ENCODE measurements around the gene MTFR1L. TPM values are rescaled to one million over a fixed set of nuclear protein-coding genes. Genes with fewer than 3 reads are reported as not detected.

MTFR1L gene
- polyA plus RNA-seq, 1 experiment, result 65.8 TPM

- no peak for DNase-seq (ENCODE audit: low read depth, low spot score)
- Histone ChIP-seq H3K27me3 (ENCODE audit: control insufficient read depth, insufficient read depth, low read length) (no peaks in the 10 kb centered on the region), H3K9me3 (ENCODE audit: control insufficient read depth, insufficient read depth, low read length) (no peaks in the 10 kb centered on the region; the same call in 1 of the 2 replicates), H3K4me3 (ENCODE audit: low read depth, low read length) (no peak overlapping the region), H3K27ac (ENCODE audit: low read depth, low read length) (no peak overlapping the region)
- no peak for TF ChIP-seq CTCF (IDR thresholded peaks at IDR 0.05; ENCODE audit: low read depth, low read length)
- ChIA-PET POLR2A (no interaction called here), CTCF (interaction anchor here (1.1 kb wide), 1 partner anchor 41 kb away, joined by 3 read pairs; no protein-coding TSS in a partner anchor)
Measured at GRCh38 chr1:25854554-25854953, 34.8 kb downstream of the MTFR1L start.

GRCh38 chr1:25856856-25857255 is 37.1 kb downstream of the MTFR1L start:
- Histone ChIP-seq H3K4me3 (ENCODE audit: low read depth, low read length) (no peak overlapping the region), H3K9me3 (ENCODE audit: control insufficient read depth, insufficient read depth, low read length) (no peaks in the 10 kb centered on the region; the same call in 1 of the 2 replicates), H3K27ac (ENCODE audit: low read depth, low read length) (no peak overlapping the region), H3K27me3 (ENCODE audit: control insufficient read depth, insufficient read depth, low read length) (no peaks in the 10 kb centered on the region)
- ChIA-PET CTCF (interaction anchor here (0.6 kb wide), 1 partner anchor 276 kb away, joined by 3 read pairs; no protein-coding TSS in a partner anchor), POLR2A (interaction anchor here (1.5 kb wide), 1 partner anchor 37 kb away, joined by 5 read pairs; the partner anchor contains the start of gene MTFR1L)
- TF ChIP-seq CTCF (IDR thresholded peaks at IDR 0.05; ENCODE audit: low read depth, low read length), result no peak
- DNase-seq (ENCODE audit: low read depth, low spot score), result no peak

- POLR2A ChIA-PET, result no interaction called here
- Histone ChIP-seq H3K27me3 (ENCODE audit: control insufficient read depth, insufficient read depth, low read length) (no peaks in the 10 kb centered on the region), H3K4me3 (ENCODE audit: low read depth, low read length) (peak overlapping the region; percentile 82), H3K9me3 (ENCODE audit: control insufficient read depth, insufficient read depth, low read length) (no peaks in the 10 kb centered on the region; the same call in 1 of the 2 replicates), H3K27ac (ENCODE audit: low read depth, low read length) (no peak overlapping the region)
- TF ChIP-seq CTCF (IDR thresholded peaks at IDR 0.05; ENCODE audit: low read depth, low read length), result no peak
- CTCF ChIA-PET, result no interaction called here
- no peak for DNase-seq (ENCODE audit: low read depth, low spot score)
Measured at GRCh38 chr1:25858494-25858893, 38.7 kb downstream of the MTFR1L start.

- Histone ChIP-seq H3K9me3 (ENCODE audit: control insufficient read depth, insufficient read depth, low read length) (no peaks in the 10 kb centered on the region; the same call in 1 of the 2 replicates), H3K4me3 (ENCODE audit: low read depth, low read length) (peak within 1 kb of the TSS; percentile 82), H3K27me3 (ENCODE audit: control insufficient read depth, insufficient read depth, low read length) (no peaks in the 10 kb centered on the region), H3K27ac (ENCODE audit: low read depth, low read length) (peak within 1 kb of the TSS; percentile 77)
- peak; percentile 66 for DNase-seq (ENCODE audit: low read depth, low spot score)
- CTCF ChIA-PET, result no interaction called here
- POLR2A ChIA-PET, result interaction anchor here (0.6 to 1.4 kb wide), 2 partner anchors 16 to 33 kb away, joined by 3 to 4 read pairs; partner anchors contain the start of gene PAQR7
- no peak for TF ChIP-seq CTCF (IDR thresholded peaks at IDR 0.05; ENCODE audit: low read depth, low read length)
Measured at GRCh38 chr1:25858906-25859789, 39.4 kb downstream of the MTFR1L start, which contains the start of gene AUNIP. Gene AUNIP, minus strand, starts transcription at chr1:25859457. Its CDS starts 100 bp downstream, at chr1:25859357.

All from AG04450 (cell line).